ENCODE results near the gene PRR29. TPM values are rescaled to one million over a fixed set of nuclear protein-coding genes. Genes with fewer than 3 reads are reported as not detected.

The PRR29 gene
- polyA plus RNA-seq, 1 of the 3 experiments (the other 2 are of a cell fraction), result 2.7 TPM

DNA sequence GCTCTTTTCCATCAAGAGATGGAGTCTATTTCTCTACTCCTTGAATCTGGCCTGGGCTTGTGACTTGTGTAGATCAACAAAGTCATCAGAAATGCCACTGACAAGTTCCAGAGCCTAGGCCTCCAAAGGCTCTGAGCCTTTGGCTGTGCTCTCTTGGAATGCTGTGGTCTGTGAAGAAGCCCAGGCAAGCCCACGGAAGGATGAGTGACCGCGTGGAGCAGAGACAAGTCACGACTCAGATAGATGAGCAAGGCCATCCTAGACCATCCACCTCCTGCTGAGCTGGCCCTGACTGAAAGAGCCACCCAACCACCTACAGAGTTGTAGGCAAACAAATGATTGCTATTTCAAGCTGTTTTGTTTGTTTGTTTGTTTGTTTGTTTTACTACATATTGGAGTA is 33.9 kb downstream of the PRR29 start:
- Histone ChIP-seq H3K4me2 (no peak overlapping the region), H3F3A (replicated peaks; ENCODE audit: insufficient read depth) (no peaks in the 10 kb centered on the region), H3K9ac (no peak overlapping the region), H3K36me3 (replicated peaks in 1 of 2; ENCODE audit: control insufficient read depth in 1 of 2, insufficient read depth in 2 of 2, low read length in 1 of 2) (no peaks in the 10 kb centered on the region), H4K20me1 (ENCODE audit: insufficient read depth) (no peaks in the 10 kb centered on the region), H3K27me3 (ENCODE audit: insufficient read depth) (no peaks in the 10 kb centered on the region), H3K9me3 (no peaks in the 10 kb centered on the region), H2AFZ (ENCODE audit: low read depth) (no peak overlapping the region), H3K27ac (ENCODE audit: low read depth in 2 of 2, low read length in 1 of 2) (no peak overlapping the region), H3K4me1 (ENCODE audit: control insufficient read depth in 1 of 2, insufficient read depth in 2 of 2, low read depth in 1 of 2, low read length in 1 of 2) (no peaks in the 10 kb centered on the region), H3K4me3 (ENCODE audit: low read depth in 2 of 2, low read length in 1 of 2) (no peak overlapping the region), H3K79me2 (ENCODE audit: insufficient read depth) (no peaks in the 10 kb centered on the region), H3K9me2 (no peaks in the 10 kb centered on the region)
- DNase-seq, result no peak
- 68% methylated on average over 4 of the region's 4 CpGs for WGBS (ENCODE audit: low lambda C conversion rate)
- TF ChIP-seq TCF12 (IDR thresholded peaks at IDR 0.05), result 0 out of 2 replicates have a peak, but pooled peaks have one; percentile 9
- TF ChIP-seq, protein P1, sequence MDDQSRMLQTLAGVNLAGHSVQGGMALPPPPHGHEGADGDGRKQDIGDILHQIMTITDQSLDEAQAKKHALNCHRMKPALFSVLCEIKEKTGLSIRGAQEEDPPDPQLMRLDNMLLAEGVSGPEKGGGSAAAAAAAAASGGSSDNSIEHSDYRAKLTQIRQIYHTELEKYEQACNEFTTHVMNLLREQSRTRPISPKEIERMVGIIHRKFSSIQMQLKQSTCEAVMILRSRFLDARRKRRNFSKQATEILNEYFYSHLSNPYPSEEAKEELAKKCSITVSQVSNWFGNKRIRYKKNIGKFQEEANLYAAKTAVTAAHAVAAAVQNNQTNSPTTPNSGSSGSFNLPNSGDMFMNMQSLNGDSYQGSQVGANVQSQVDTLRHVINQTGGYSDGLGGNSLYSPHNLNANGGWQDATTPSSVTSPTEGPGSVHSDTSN (IDR thresholded peaks at IDR 0.05), result no peak
- CTCF ChIA-PET, result interaction anchor here (0.7 to 17.1 kb wide), 7 partner anchors 19 to 249 kb away, joined by 3 to 810 read pairs (median 55); partner anchors contain the start of genes ERN1 and GH1
- POLR2A ChIA-PET, result no interaction called here

DNA sequence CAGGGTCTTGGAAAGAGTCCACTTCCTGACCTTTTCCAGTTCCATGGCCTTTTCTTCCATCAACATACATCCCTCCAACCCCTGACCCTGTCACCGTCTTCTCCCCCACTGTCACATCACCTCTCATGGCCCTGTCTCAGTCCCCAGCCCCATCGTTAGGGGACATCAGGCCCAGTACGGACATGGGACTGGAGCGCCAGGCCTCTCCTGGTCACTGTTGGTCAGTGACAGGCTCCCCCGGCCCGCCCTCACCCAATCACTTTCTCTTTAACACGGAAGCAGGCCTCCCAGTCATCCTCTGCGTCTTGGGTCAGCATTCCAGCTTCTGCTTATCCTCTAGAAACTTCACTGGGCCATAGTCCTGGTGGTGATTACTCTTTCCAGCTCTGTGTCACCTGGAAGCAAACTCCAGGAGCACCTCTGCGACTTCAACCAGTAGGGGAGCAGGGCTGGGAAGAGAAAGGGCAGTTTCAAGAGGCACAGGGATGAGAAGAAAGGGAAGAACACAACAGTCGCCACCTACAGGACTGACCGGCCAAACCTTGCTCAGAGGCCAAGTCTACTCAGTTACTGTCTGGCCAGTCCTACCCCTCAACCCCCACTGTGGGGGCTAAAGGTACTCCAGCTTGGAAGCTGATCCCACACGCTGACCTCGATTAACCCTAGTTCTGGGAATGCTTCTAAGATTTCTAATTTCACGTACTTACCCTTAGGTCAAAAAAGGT is 38.2 kb downstream of the PRR29 start:
- ChIA-PET POLR2A (no interaction called here), CTCF (interaction anchor here (1.0 to 5.4 kb wide), 6 partner anchors 8 to 97 kb away, joined by 3 to 40 read pairs (median 14); partner anchors contain the start of gene ICAM2)
- TF ChIP-seq MXI1 (IDR thresholded peaks at IDR 0.05; ENCODE audit: low read depth, low read length), result no peak
- no peak for TF ChIP-seq TAF1 (IDR thresholded peaks at IDR 0.05; ENCODE audit: borderline replicate concordance, low read depth, low read length)
- TF ChIP-seq MEF2A (IDR thresholded peaks at IDR 0.05; ENCODE audit: borderline replicate concordance, low read depth), result no peak
- TF ChIP-seq ELF1 (IDR thresholded peaks at IDR 0.05), result no peak
- H3K79me2 ChIP-seq (ENCODE audit: insufficient read depth), result no peaks in the 10 kb centered on the region
- H3K9me3 ChIP-seq, result no peaks in the 10 kb centered on the region
- no peak overlapping the region for H2AFZ ChIP-seq (ENCODE audit: low read depth)
- H3K27me3 ChIP-seq (ENCODE audit: insufficient read depth), result no peaks in the 10 kb centered on the region
- no peaks in the 10 kb centered on the region for H3F3A ChIP-seq (replicated peaks; ENCODE audit: insufficient read depth)
- H3K4me3 ChIP-seq (ENCODE audit: low read depth in 2 of 2, low read length in 1 of 2), result no peak overlapping the region
- no peak overlapping the region for H3K27ac ChIP-seq (ENCODE audit: low read depth in 2 of 2, low read length in 1 of 2)
- 89% methylated on average over 14 of the region's 14 CpGs for WGBS (ENCODE audit: low lambda C conversion rate)
- H3K4me2 ChIP-seq, result no peak overlapping the region
- H3K9me2 ChIP-seq, result no peaks in the 10 kb centered on the region
- H3K4me1 ChIP-seq (ENCODE audit: control insufficient read depth in 1 of 2, insufficient read depth in 2 of 2, low read depth in 1 of 2, low read length in 1 of 2), result no peaks in the 10 kb centered on the region
- no peaks in the 10 kb centered on the region for H4K20me1 ChIP-seq (ENCODE audit: insufficient read depth)
- no peak overlapping the region for H3K9ac ChIP-seq
- H3K36me3 ChIP-seq (replicated peaks in 1 of 2; ENCODE audit: control insufficient read depth in 1 of 2, insufficient read depth in 2 of 2, low read length in 1 of 2), result peaks cover 0 to 2% of the 10 kb centered on the region in 2 experiments
- DNase-seq, result no peak

DNA sequence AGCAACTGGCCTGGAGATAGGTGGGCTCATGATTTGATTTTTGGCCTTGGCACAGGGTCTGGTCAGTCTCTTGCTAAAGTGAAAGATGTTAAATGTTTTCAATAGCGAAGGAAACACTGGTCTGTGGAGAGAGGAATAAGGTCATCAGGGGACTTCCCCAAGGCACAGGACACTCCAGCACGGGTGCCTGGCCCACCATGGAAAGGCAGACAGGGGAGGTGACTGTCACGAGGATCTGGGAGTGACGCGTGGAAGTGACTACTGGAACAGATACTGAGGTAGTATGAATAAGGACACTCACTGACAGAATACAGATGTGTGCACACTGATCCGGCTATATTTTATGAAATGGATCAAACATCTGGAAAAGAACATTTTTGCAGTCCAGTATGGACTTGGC is 39.0 kb downstream of the PRR29 start:
- no peak for TF ChIP-seq RCOR1 (IDR thresholded peaks at IDR 0.05; ENCODE audit: low read length)
- no peak for TF ChIP-seq YY1 (IDR thresholded peaks at IDR 0.05; ENCODE audit: low read depth)
- no peak for TF ChIP-seq ELF1 (IDR thresholded peaks at IDR 0.05)
- no peak for TF ChIP-seq FOSL2 (IDR thresholded peaks at IDR 0.05; ENCODE audit: borderline replicate concordance, low read depth)
- TF ChIP-seq GABPA (IDR thresholded peaks at IDR 0.05; ENCODE audit: low read depth), result no peak
- no peak for TF ChIP-seq TAF1 (IDR thresholded peaks at IDR 0.05; ENCODE audit: borderline replicate concordance, low read depth, low read length)
- TF ChIP-seq, protein P2, sequence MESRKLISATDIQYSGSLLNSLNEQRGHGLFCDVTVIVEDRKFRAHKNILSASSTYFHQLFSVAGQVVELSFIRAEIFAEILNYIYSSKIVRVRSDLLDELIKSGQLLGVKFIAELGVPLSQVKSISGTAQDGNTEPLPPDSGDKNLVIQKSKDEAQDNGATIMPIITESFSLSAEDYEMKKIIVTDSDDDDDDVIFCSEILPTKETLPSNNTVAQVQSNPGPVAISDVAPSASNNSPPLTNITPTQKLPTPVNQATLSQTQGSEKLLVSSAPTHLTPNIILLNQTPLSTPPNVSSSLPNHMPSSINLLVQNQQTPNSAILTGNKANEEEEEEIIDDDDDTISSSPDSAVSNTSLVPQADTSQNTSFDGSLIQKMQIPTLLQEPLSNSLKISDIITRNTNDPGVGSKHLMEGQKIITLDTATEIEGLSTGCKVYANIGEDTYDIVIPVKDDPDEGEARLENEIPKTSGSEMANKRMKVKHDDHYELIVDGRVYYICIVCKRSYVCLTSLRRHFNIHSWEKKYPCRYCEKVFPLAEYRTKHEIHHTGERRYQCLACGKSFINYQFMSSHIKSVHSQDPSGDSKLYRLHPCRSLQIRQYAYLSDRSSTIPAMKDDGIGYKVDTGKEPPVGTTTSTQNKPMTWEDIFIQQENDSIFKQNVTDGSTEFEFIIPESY (IDR thresholded peaks at IDR 0.05; ENCODE audit: borderline replicate concordance, low read depth), result no peak
- TF ChIP-seq, protein P3, sequence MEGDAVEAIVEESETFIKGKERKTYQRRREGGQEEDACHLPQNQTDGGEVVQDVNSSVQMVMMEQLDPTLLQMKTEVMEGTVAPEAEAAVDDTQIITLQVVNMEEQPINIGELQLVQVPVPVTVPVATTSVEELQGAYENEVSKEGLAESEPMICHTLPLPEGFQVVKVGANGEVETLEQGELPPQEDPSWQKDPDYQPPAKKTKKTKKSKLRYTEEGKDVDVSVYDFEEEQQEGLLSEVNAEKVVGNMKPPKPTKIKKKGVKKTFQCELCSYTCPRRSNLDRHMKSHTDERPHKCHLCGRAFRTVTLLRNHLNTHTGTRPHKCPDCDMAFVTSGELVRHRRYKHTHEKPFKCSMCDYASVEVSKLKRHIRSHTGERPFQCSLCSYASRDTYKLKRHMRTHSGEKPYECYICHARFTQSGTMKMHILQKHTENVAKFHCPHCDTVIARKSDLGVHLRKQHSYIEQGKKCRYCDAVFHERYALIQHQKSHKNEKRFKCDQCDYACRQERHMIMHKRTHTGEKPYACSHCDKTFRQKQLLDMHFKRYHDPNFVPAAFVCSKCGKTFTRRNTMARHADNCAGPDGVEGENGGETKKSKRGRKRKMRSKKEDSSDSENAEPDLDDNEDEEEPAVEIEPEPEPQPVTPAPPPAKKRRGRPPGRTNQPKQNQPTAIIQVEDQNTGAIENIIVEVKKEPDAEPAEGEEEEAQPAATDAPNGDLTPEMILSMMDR (IDR thresholded peaks at IDR 0.05), result no peak
- no peak for TF ChIP-seq CHD2 (IDR thresholded peaks at IDR 0.05; ENCODE audit: low read length, partially characterized antibody)
- TF ChIP-seq, protein P4, sequence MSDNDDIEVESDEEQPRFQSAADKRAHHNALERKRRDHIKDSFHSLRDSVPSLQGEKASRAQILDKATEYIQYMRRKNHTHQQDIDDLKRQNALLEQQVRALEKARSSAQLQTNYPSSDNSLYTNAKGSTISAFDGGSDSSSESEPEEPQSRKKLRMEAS (IDR thresholded peaks at IDR 0.05; ENCODE audit: low read depth), result no peak
- ChIA-PET CTCF (interaction anchor here (1.0 to 5.4 kb wide), 6 partner anchors 9 to 96 kb away, joined by 3 to 40 read pairs (median 14); partner anchors contain the start of gene ICAM2), POLR2A (no interaction called here)
- no peak for DNase-seq
- H3K4me2 ChIP-seq, result no peak overlapping the region
- H3K79me2 ChIP-seq (ENCODE audit: insufficient read depth), result no peaks in the 10 kb centered on the region
- H4K20me1 ChIP-seq (ENCODE audit: insufficient read depth), result no peaks in the 10 kb centered on the region
- H3K27me3 ChIP-seq (ENCODE audit: insufficient read depth), result no peaks in the 10 kb centered on the region
- no peak overlapping the region for H3K27ac ChIP-seq (ENCODE audit: low read depth in 2 of 2, low read length in 1 of 2)
- no peak overlapping the region for H3K4me3 ChIP-seq (ENCODE audit: low read depth in 2 of 2, low read length in 1 of 2)
- no peaks in the 10 kb centered on the region for H3K9me3 ChIP-seq
- H2AFZ ChIP-seq (ENCODE audit: low read depth), result no peak overlapping the region
- H3K36me3 ChIP-seq (replicated peaks in 1 of 2; ENCODE audit: control insufficient read depth in 1 of 2, insufficient read depth in 2 of 2, low read length in 1 of 2), result peaks cover 2 to 3% of the 10 kb centered on the region in 2 experiments
- 81% methylated on average over 6 of the region's 6 CpGs for WGBS (ENCODE audit: low lambda C conversion rate)
- H3K4me1 ChIP-seq (ENCODE audit: control insufficient read depth in 1 of 2, insufficient read depth in 2 of 2, low read depth in 1 of 2, low read length in 1 of 2), result no peaks in the 10 kb centered on the region
- no peak overlapping the region for H3K9ac ChIP-seq
- H3F3A ChIP-seq (replicated peaks; ENCODE audit: insufficient read depth), result no peaks in the 10 kb centered on the region
- H3K9me2 ChIP-seq, result no peaks in the 10 kb centered on the region

All from SK-N-SH (cell line).